Nephron (organoid): ENCODE measurements around the gene PRUNE2.

Experiments used
- H3K27ac Mint-ChIP-seq, 3 experiments: 2 replicates each; pipeline ENCODE4 v1.8.0; 2020; ENCODE audit warnings: mixed read lengths in 3 of 3, mild to moderate bottlenecking in 2 of 3, moderate library complexity in 1 of 3
- H3K27me3 Mint-ChIP-seq: 2 replicates; pipeline ENCODE4 v1.8.0; 2021; ENCODE audit warnings: low read depth, mild to moderate bottlenecking, moderate library complexity, mixed read lengths
- H3K36me3 Mint-ChIP-seq: 2 replicates; pipeline ENCODE4 v1.8.0; 2020; ENCODE audit warnings: low read depth, mixed read lengths
- H3K4me1 Mint-ChIP-seq: 2 replicates; pipeline ENCODE4 v1.8.0; 2020; ENCODE audit warnings: mixed read lengths
- H3K4me3 Mint-ChIP-seq, 3 experiments: 2 replicates each; pipeline ENCODE4 v1.8.0; 2020; ENCODE audit warnings: mild to moderate bottlenecking in 3 of 3, mixed read lengths in 3 of 3, moderate library complexity in 2 of 3
- H3K9me3 Mint-ChIP-seq: 2 replicates; pipeline ENCODE4 v1.8.0; 2020; ENCODE audit warnings: mixed read lengths
- CTCF ChIP-seq, 3 experiments: fragments of 200-600 bp; sonication (generic); IDR thresholded peaks; one replicate each; pipeline ENCODE4 v1.5.0; 2021; ENCODE audit warnings: antibody characterized with exemption in 3 of 3; ENCODE audit not compliant: unreplicated experiment in 3 of 3

The PRUNE2 gene

GRCh38 chr9:76717176-76717575 is 188.7 kb downstream of the PRUNE2 start:
- H3K4me1 Mint-ChIP-seq = no peaks in the 10 kb centered on the region
- TF ChIP-seq CTCF (IDR thresholded peaks at IDR 0.05; ENCODE audit: unreplicated experiment in 3 of 3) = no peak
- peaks cover 3% of the 10 kb centered on the region for H3K27me3 Mint-ChIP-seq
- no peak overlapping the region for H3K4me3 Mint-ChIP-seq
- H3K9me3 Mint-ChIP-seq = no peaks in the 10 kb centered on the region
- no peak overlapping the region for H3K27ac Mint-ChIP-seq
- no peaks in the 10 kb centered on the region for H3K36me3 Mint-ChIP-seq

GRCh38 chr9:76716085-76716672 is 189.7 kb downstream of the PRUNE2 start:
- Mint-ChIP-seq H3K27ac (no peak overlapping the region), H3K4me3 (no peak overlapping the region), H3K9me3 (no peaks in the 10 kb centered on the region), H3K27me3 (peaks cover 3% of the 10 kb centered on the region), H3K4me1 (no peaks in the 10 kb centered on the region), H3K36me3 (no peaks in the 10 kb centered on the region)
- TF ChIP-seq CTCF (IDR thresholded peaks at IDR 0.05; ENCODE audit: unreplicated experiment in 3 of 3) = no peak

- no peaks in the 10 kb centered on the region for H3K4me1 Mint-ChIP-seq
- H3K27ac Mint-ChIP-seq = no peak overlapping the region
- TF ChIP-seq CTCF (IDR thresholded peaks at IDR 0.05; ENCODE audit: unreplicated experiment in 3 of 3) = no peak
- no peak overlapping the region for H3K4me3 Mint-ChIP-seq
- H3K9me3 Mint-ChIP-seq = no peaks in the 10 kb centered on the region
- H3K36me3 Mint-ChIP-seq = no peaks in the 10 kb centered on the region
- peaks cover 6% of the 10 kb centered on the region for H3K27me3 Mint-ChIP-seq
These were observed 192.5 kb downstream of the PRUNE2 start for GRCh38 chr9:76713381-76713780.

- no peak for TF ChIP-seq CTCF (IDR thresholded peaks at IDR 0.05; ENCODE audit: unreplicated experiment in 3 of 3)
- H3K4me3 Mint-ChIP-seq = no peak overlapping the region
- no peaks in the 10 kb centered on the region for H3K9me3 Mint-ChIP-seq
These were observed 196.9 kb downstream of the PRUNE2 start for GRCh38 chr9:76709020-76709419.

GRCh38 chr9:76707510-76707909 is 198.4 kb downstream of the PRUNE2 start:
- peaks cover 8% of the 10 kb centered on the region for H3K4me1 Mint-ChIP-seq
- no peaks in the 10 kb centered on the region for H3K36me3 Mint-ChIP-seq
- peaks cover 35% of the 10 kb centered on the region for H3K27me3 Mint-ChIP-seq
- H3K27ac Mint-ChIP-seq = no peak overlapping the region
- no peak for TF ChIP-seq CTCF (IDR thresholded peaks at IDR 0.05; ENCODE audit: unreplicated experiment in 3 of 3)
- H3K4me3 Mint-ChIP-seq = no peak overlapping the region
- H3K9me3 Mint-ChIP-seq = no peaks in the 10 kb centered on the region

More at GRCh38 chr9:76709020-76709419, 196.9 kb downstream of the PRUNE2 start:
- Mint-ChIP-seq H3K36me3 (no peaks in the 10 kb centered on the region), H3K4me1 (no peaks in the 10 kb centered on the region), H3K27ac (no peak overlapping the region), H3K27me3 (peaks cover 32% of the 10 kb centered on the region)

- H3K4me1 Mint-ChIP-seq = peaks cover 27% of the 10 kb centered on the region
- H3K27me3 Mint-ChIP-seq = peaks cover 30% of the 10 kb centered on the region
- peak; percentile 67 to 76 (median 73) for TF ChIP-seq CTCF (IDR thresholded peaks at IDR 0.05; ENCODE audit: unreplicated experiment in 3 of 3)
These were observed 201.2 kb downstream of the PRUNE2 start for GRCh38 chr9:76704593-76705204.

More at GRCh38 chr9:76704593-76705204, 201.2 kb downstream of the PRUNE2 start:
- Mint-ChIP-seq H3K9me3 (no peaks in the 10 kb centered on the region), H3K36me3 (no peaks in the 10 kb centered on the region), H3K4me3 (no peak overlapping the region), H3K27ac (no peak overlapping the region)
